A549 treated with DMSO at 1 μM for 4 hours (cell line): Measurements from ENCODE around the gene MARCHF11. TPM values are rescaled to one million over a fixed set of nuclear protein-coding genes. Genes with fewer than 3 reads are reported as not detected.

ENCODE experiments used
- total RNA-seq: library from RNA; stranded (reverse); fragments of 200-300 nt; extraction: Qiagen RNA extraction; gene quantifications from 5 replicates; pipeline ENCODE4 v1.2.3, GENCODE V29; 2022; ENCODE audit warnings: low read depth

MARCHF11 gene, protein sequence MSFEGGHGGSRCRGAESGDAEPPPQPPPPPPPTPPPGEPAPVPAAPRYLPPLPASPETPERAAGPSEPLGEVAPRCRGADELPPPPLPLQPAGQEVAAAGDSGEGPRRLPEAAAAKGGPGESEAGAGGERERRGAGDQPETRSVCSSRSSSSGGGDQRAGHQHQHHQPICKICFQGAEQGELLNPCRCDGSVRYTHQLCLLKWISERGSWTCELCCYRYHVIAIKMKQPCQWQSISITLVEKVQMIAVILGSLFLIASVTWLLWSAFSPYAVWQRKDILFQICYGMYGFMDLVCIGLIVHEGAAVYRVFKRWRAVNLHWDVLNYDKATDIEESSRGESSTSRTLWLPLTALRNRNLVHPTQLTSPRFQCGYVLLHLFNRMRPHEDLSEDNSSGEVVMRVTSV
- not detected in 5 replicates for total RNA-seq

DNA sequence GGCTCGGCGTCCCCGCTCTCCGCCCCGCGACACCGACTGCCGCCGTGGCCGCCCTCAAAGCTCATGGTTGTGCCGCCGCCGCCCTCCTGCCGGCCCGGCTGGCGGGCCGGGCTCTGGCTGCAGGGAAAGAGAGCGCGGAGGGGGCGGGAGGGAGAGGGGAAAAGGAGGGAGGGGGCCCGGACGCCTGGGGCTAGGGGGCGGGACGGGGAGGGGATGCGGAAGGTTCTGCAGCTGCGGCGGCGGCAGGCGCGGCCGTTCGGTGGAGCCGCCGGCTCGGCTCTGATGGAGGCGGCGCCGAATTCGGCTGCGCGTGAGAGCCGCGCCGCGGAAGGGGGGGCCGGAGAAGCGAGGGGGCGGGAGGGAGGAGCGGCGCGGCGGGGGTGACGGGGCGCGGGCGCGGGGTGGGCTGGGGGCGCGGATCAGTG lies at the start of gene MARCHF11:
MARCHF11 (minus strand) TSS at position 281 of the 425 bp plus-strand sequence; CDS start at position 65, 216 bp downstream.

